GM12878 (cell line): ENCODE data around the gene DCC. TPM values are rescaled to one million over a fixed set of nuclear protein-coding genes. Genes with fewer than 3 reads are reported as not detected.

Experiments used
- ATAC-seq: fragments of 200-7000 bp; cut with Tn5 transposase; 3 replicates; pipeline ENCODE4 v1.9.1; 2020; ENCODE audit warnings: mild to moderate bottlenecking, moderate library complexity
- BruUV-seq: library from RNA; stranded (reverse); fragments of 400-500 nt; replicated peaks from 2 replicates; lab custom pipeline; 2021; lab: Mats Ljungman, UMichigan
- CTCF ChIA-PET: fragments of 300-600 bp; sonication (Branson Sonifier 250); formaldehyde crosslinking; extraction: SDS; loops from one replicate; lab custom pipeline; 2021; ENCODE audit warnings: inconsistent platforms; lab: Yijun Ruan, JAX
- POLR2A ChIA-PET: fragments of 350-600 bp; formaldehyde crosslinking; extraction: SDS; loops from one replicate; lab custom pipeline; 2021; ENCODE audit warnings: inconsistent platforms; lab: Charles Lee
- RAD21 ChIA-PET: fragments of 300-600 bp; sonication (Branson Sonifier 250); formaldehyde crosslinking; loops from one replicate; lab custom pipeline; 2023; ENCODE audit warnings: antibody characterized with exemption; ENCODE audit not compliant: unreplicated experiment; lab: Charles Lee
- SMC1A ChIA-PET: fragments of 300-600 bp; sonication (Branson Sonifier 250); formaldehyde crosslinking; loops from one replicate; lab custom pipeline; 2023; ENCODE audit not compliant: unreplicated experiment, uncharacterized antibody; lab: Charles Lee
- DNase-seq: peaks from one replicate; pipeline ENCODE4 v3.0.0-alpha.2; 2011; ENCODE audit warnings: low read depth, low spot score
- FAIRE-seq: peaks from 3 replicates; lab custom pipeline; 2011; peaks lifted over from hg19 to GRCh38; lab: Jason Lieb, UNC
- H2AFZ ChIP-seq: 2 replicates; pipeline ENCODE4 v1.6.0; 2011; ENCODE audit warnings: low read depth, low read length, control low read depth; ENCODE audit not compliant: control insufficient read depth
- H3K27ac ChIP-seq: 2 replicates; pipeline ENCODE4 v1.5.1; 2011; ENCODE audit warnings: control low read depth; ENCODE audit not compliant: control insufficient read depth, insufficient read depth
- H3K27me3 ChIP-seq, 2 experiments: replicated peaks in 1 of 2; 2 replicates each; pipeline versions ENCODE4 v1.6.0 to v1.6.1; 2011; ENCODE audit warnings: low read length in 1 of 2; ENCODE audit not compliant: control insufficient read depth in 2 of 2, insufficient read depth in 2 of 2
- H3K36me3 ChIP-seq, 2 experiments: 2 replicates each; pipeline ENCODE4 v1.5.1; 2011; ENCODE audit warnings: low read length in 1 of 2; ENCODE audit not compliant: control insufficient read depth in 2 of 2, insufficient read depth in 2 of 2
- H3K4me1 ChIP-seq: 2 replicates; pipeline ENCODE4 v1.6.1; 2011; ENCODE audit warnings: mild to moderate bottlenecking, low read length, moderate library complexity, mixed read lengths; ENCODE audit not compliant: control insufficient read depth, insufficient read depth
- H3K4me2 ChIP-seq: 2 replicates; pipeline ENCODE4 v1.6.0; 2011; ENCODE audit warnings: control low read depth; ENCODE audit not compliant: control insufficient read depth, insufficient read depth
- H3K4me3 ChIP-seq: fragments of 200-600 bp; sonication (generic); 2 replicates; pipeline ENCODE4 v1.5.1; 2016
- H3K79me2 ChIP-seq: 2 replicates; pipeline ENCODE4 v1.6.0; 2011; ENCODE audit warnings: low read length; ENCODE audit not compliant: control insufficient read depth, insufficient read depth
- H3K9ac ChIP-seq: 2 replicates; pipeline ENCODE4 v1.8.0; 2011; ENCODE audit warnings: low read length, control low read depth, mixed read lengths; ENCODE audit not compliant: control insufficient read depth, insufficient read depth
- H3K9me3 ChIP-seq: replicated peaks from 3 replicates; pipeline ENCODE4 v1.5.1; 2011; ENCODE audit warnings: mild to moderate bottlenecking, low read length; ENCODE audit not compliant: control insufficient read depth, insufficient read depth
- H4K20me1 ChIP-seq: 2 replicates; pipeline ENCODE4 v1.6.0; 2011; ENCODE audit not compliant: control insufficient read depth, insufficient read depth
- ATF3 ChIP-seq: IDR thresholded peaks from 2 replicates; pipeline ENCODE4 v1.6.1; 2011; ENCODE audit warnings: low read depth, mild to moderate bottlenecking, low read length, moderate library complexity, borderline replicate concordance; ENCODE audit errors: extremely low read depth
- CREM ChIP-seq: IDR thresholded peaks from 2 replicates; pipeline ENCODE4 v1.6.1; 2014; ENCODE audit warnings: antibody characterized with exemption, low read depth
- E2F4 ChIP-seq: IDR thresholded peaks from 2 replicates; pipeline ENCODE4 v1.6.1; 2012; ENCODE audit warnings: low read depth, low read length, improper control_type of control experiment
- ETV6 ChIP-seq, 2 experiments: fragments of 450-650 bp in 1 of 2; IDR thresholded peaks in 1 of 2; conservative IDR thresholded peaks in 1 of 2; 2 replicates each; pipeline ENCODE4 v1.6.1; 2014; ENCODE audit warnings: antibody characterized with exemption in 1 of 2, borderline replicate concordance in 1 of 2, low read depth in 1 of 2, mild to moderate bottlenecking in 1 of 2, moderate library complexity in 1 of 2
- MTA3 ChIP-seq: IDR thresholded peaks from 2 replicates; pipeline ENCODE4 v1.6.1; 2012; ENCODE audit warnings: low read length, inconsistent platforms, borderline replicate concordance
- MYC ChIP-seq: IDR thresholded peaks from 2 replicates; pipeline ENCODE4 v1.6.1; 2011; ENCODE audit warnings: mild to moderate bottlenecking, low read length, moderate library complexity, inconsistent platforms; ENCODE audit not compliant: insufficient read depth, insufficient replicate concordance, insufficient read length, severe bottlenecking
- NBN ChIP-seq: fragments of 450-650 bp; IDR thresholded peaks from 2 replicates; pipeline ENCODE4 v1.6.1; 2016
- NFIC ChIP-seq: IDR thresholded peaks from 2 replicates; pipeline ENCODE4 v1.6.1; 2012; ENCODE audit warnings: low read depth, mild to moderate bottlenecking, inconsistent platforms, low read length, moderate library complexity
- PBX3 ChIP-seq: IDR thresholded peaks from 2 replicates; pipeline ENCODE4 v1.6.1; 2011; ENCODE audit warnings: mild to moderate bottlenecking, low read depth, low read length, moderate library complexity; ENCODE audit not compliant: insufficient replicate concordance
- PML ChIP-seq: IDR thresholded peaks from 2 replicates; pipeline ENCODE4 v1.6.1; 2012; ENCODE audit warnings: low read length, inconsistent platforms
- SUPT20H ChIP-seq: IDR thresholded peaks from 2 replicates; pipeline ENCODE4 v1.6.1; 2011; ENCODE audit warnings: low read depth, mild to moderate bottlenecking, low read length, moderate library complexity, borderline replicate concordance; ENCODE audit not compliant: control insufficient read depth
- TAF1 ChIP-seq: IDR thresholded peaks from 2 replicates; pipeline ENCODE4 v1.6.1; 2011; ENCODE audit warnings: mild to moderate bottlenecking, low read depth, low read length, borderline replicate concordance
- TCF7 ChIP-seq: IDR thresholded peaks from 2 replicates; pipeline ENCODE4 v1.6.1; 2014; ENCODE audit warnings: antibody characterized with exemption, borderline replicate concordance
- USF2 ChIP-seq: IDR thresholded peaks from 2 replicates; pipeline ENCODE4 v1.6.1; 2011; ENCODE audit warnings: low read depth, low read length, improper control_type of control experiment, borderline replicate concordance
- ZNF207 ChIP-seq: fragments of 450-650 bp; IDR thresholded peaks from 2 replicates; pipeline ENCODE4 v1.6.1; 2014; ENCODE audit warnings: antibody characterized with exemption, mild to moderate bottlenecking, borderline replicate concordance
- WGBS: methylation state at CpG from one replicate; pipeline ENCODE4 v1.1.6; 2016; ENCODE audit warnings: low lambda C conversion rate; ENCODE audit not compliant: insufficient replicate concordance, insufficient coverage; ENCODE audit errors: missing lambda C conversion rate; 5-methylcytosine and 5-hydroxymethylcytosine counted together
- in situ Hi-C: fragments of 300-500 bp; cut with MboI; formaldehyde crosslinking; loops from 9 replicates; pipeline ENCODE4 v1.14.3; 2018; ENCODE audit warnings: mixed read lengths
- intact Hi-C: fragments of 100-400 bp; cut with micrococcal nuclease; formaldehyde crosslinking; loops from one replicate; pipeline ENCODE4 v1.14.2; 2022; ENCODE audit not compliant: unreplicated experiment
- polyA plus RNA-seq, 11 experiments: library from polyadenylated mRNA; depleted of rRNA in 4 of 11; unstranded in 6 of 11; stranded (reverse) in 5 of 11; fragments of >200 nt; fragmentation: Nextera tagmentation in 4 of 11; fragmentation: Illumina TruSeq in 1 of 11; extraction: Ambion mirVana in 4 of 11; extraction: Trizol in 1 of 11; gene quantifications; 1 replicate in 1 of 11; 2 replicates in 10 of 11; pipeline versions ENCODE4 v1.2.1 to v1.2.3, GENCODE V29; 2011 to 2016; ENCODE audit warnings: inconsistent platforms in 2 of 11, missing spikeins in 2 of 11, low read depth in 1 of 11
- total RNA-seq, 4 experiments: library from RNA; depleted of rRNA in 3 of 4; stranded (reverse); fragments of >200 nt in 3 of 4; fragmentation: Illumina TruSeq in 1 of 4; extraction: Trizol in 1 of 4; gene quantifications; 2 replicates each; pipeline versions ENCODE4 v1.2.1 to v1.2.3, GENCODE V29; 2013 to 2021

DCC gene
- total and polyA plus RNA-seq, 10 of the 15 experiments (the other 5 are each of a cell fraction or from before 2014, with no cell fraction given): 0.01 TPM; not detected in 9

GRCh38 chr18:52971097-52971496 lies 631.1 kb downstream of the DCC start:
- intact Hi-C loops: no loop called here
- Histone ChIP-seq H3K4me2 (no peak overlapping the region), H3K36me3 (no peaks in the 10 kb centered on the region), H3K9me3 (no peaks in the 10 kb centered on the region), H3K4me3 (no peak overlapping the region), H3K9ac (no peak overlapping the region), H2AFZ (no peak overlapping the region), H3K4me1 (no peaks in the 10 kb centered on the region), H3K27ac (no peak overlapping the region), H3K27me3 (no peaks in the 10 kb centered on the region), H4K20me1 (no peaks in the 10 kb centered on the region), H3K79me2 (no peaks in the 10 kb centered on the region)
- POLR2A ChIA-PET: no interaction called here
- 35% methylated on average over 2 of the region's 2 CpGs for WGBS
- RAD21 ChIA-PET: no interaction called here
- TF ChIP-seq USF2: no peak
- no peak for TF ChIP-seq TAF1
- TF ChIP-seq PBX3: no peak
- no peak for TF ChIP-seq NFIC
- no TSS peak for BruUV-seq
- CTCF ChIA-PET: no interaction called here
- DNase-seq: no peak
- FAIRE-seq: no peak
- in situ Hi-C loops: no loop called here
- SMC1A ChIA-PET: interaction anchor here (0.8 kb wide), 1 partner anchor 85 kb away, joined by 3 read pairs; no protein-coding TSS in a partner anchor
- ATAC-seq: no peak

GRCh38 chr18:52979892-52980291 lies 639.9 kb downstream of the DCC start:
- Histone ChIP-seq H3K4me3 (no peak overlapping the region), H2AFZ (no peak overlapping the region), H4K20me1 (no peaks in the 10 kb centered on the region), H3K27me3 (no peaks in the 10 kb centered on the region), H3K9ac (no peak overlapping the region), H3K27ac (no peak overlapping the region), H3K4me1 (no peaks in the 10 kb centered on the region), H3K9me3 (no peaks in the 10 kb centered on the region), H3K79me2 (no peaks in the 10 kb centered on the region), H3K36me3 (no peaks in the 10 kb centered on the region), H3K4me2 (no peak overlapping the region)
- DNase-seq: no peak
- FAIRE-seq: no peak
- ChIA-PET SMC1A (interaction anchor here (0.6 kb wide), 1 partner anchor 11 kb away, joined by 3 read pairs; no protein-coding TSS in a partner anchor), CTCF (no interaction called here), POLR2A (no interaction called here), RAD21 (no interaction called here)
- WGBS: 9% methylated on average over 6 of the region's 6 CpGs
- intact Hi-C loops: no loop called here
- no TSS peak for BruUV-seq
- in situ Hi-C loops: no loop called here
- ATAC-seq: no peak
- no peak for TF ChIP-seq ZNF207
- TF ChIP-seq PML: no peak
- TF ChIP-seq ATF3: no peak
- no peak for TF ChIP-seq SUPT20H
- no peak for TF ChIP-seq E2F4
- TF ChIP-seq CREM: no peak
- no peak for TF ChIP-seq NBN
- no peak for TF ChIP-seq MTA3
- no peak for TF ChIP-seq TAF1
- TF ChIP-seq MYC: no peak
- no peak for TF ChIP-seq ETV6 (conservative IDR thresholded peaks at IDR 0.05 in 1 of 2, IDR thresholded peaks at IDR 0.05 in 1 of 2; ENCODE audit: borderline replicate concordance in 1 of 2, low read depth in 1 of 2)
- TF ChIP-seq TCF7: no peak
